ENCODE results near the gene QRSL1. TPM values are rescaled to one million over a fixed set of nuclear protein-coding genes. Genes with fewer than 3 reads are reported as not detected.

Gene QRSL1
- total and polyA plus RNA-seq, 7 donors: 14.8 to 27.2 (median 20.2) TPM

DNA sequence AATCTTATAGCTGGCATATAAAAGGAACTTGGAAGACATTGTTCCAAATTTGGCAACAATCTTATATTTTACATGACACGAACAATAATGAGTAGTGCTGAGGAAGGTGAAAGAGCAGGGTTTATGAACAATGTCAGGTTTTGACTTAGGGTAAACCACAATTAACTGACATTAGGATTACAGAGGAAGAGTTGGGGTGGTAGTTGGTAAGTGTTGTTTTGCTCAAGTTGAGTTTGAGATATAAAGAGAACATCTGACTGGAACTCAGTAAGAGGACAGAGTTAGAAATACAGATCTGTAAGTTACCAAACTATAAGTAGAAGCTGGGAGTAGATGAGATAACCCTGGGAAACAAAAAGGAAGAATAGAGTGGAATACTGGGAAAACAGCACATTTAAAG, 15.2 kb upstream of the QRSL1 start:
- intact Hi-C loops (cut with DNase I): no loop called here

DNA sequence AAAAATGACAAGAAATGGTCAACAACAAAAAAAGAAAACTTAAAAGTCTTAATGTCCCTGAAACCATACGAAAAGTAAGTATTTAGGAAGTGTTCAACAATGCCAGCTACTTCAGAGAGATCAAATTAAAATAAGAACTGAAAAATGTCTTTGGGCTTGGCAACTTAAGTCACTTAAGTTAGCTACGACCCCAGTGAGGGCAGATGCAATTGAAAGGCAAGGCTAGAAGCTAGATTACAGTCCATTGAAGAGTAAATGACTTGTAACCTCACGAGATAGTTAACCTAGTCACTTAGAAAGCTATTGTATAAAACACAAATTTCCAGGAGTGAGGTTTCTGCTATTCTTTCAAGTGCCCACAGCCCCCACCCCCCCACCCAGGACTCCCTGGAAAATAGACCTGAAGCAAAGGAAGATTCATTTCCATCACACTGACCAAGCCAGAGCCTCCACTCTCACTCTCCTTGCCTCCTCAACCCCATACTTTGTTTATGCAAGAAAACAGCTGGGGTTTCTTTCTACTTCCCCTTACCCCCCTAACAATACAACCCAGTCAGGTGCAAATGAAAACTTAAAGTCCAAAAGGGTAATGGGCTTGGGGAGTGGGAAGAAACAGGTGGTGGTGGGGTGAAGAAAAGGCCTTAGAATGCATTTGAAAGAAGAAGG, 14.7 kb upstream of the QRSL1 start:
- Histone ChIP-seq H3K4me3 (no peak overlapping the region), H3K9me3 (no peaks in the 10 kb centered on the region), H3K27ac (no peak overlapping the region), H3K27me3 (ENCODE audit: insufficient read depth in 3 of 3, low read length in 2 of 3) (no peaks in the 10 kb centered on the region), H3K36me3 (ENCODE audit: insufficient read depth in 1 of 2, low read depth in 1 of 2) (peaks cover 4 to 35% of the 10 kb centered on the region in 2 donors), H3K4me1 (peaks cover 10% of the 10 kb centered on the region)
- intact Hi-C loops (cut with DNase I): no loop called here
- DNase-seq (no peak), ATAC-seq (no peak)
- TF ChIP-seq, protein P1, sequence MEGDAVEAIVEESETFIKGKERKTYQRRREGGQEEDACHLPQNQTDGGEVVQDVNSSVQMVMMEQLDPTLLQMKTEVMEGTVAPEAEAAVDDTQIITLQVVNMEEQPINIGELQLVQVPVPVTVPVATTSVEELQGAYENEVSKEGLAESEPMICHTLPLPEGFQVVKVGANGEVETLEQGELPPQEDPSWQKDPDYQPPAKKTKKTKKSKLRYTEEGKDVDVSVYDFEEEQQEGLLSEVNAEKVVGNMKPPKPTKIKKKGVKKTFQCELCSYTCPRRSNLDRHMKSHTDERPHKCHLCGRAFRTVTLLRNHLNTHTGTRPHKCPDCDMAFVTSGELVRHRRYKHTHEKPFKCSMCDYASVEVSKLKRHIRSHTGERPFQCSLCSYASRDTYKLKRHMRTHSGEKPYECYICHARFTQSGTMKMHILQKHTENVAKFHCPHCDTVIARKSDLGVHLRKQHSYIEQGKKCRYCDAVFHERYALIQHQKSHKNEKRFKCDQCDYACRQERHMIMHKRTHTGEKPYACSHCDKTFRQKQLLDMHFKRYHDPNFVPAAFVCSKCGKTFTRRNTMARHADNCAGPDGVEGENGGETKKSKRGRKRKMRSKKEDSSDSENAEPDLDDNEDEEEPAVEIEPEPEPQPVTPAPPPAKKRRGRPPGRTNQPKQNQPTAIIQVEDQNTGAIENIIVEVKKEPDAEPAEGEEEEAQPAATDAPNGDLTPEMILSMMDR (IDR thresholded peaks at IDR 0.05): no peak
- WGBS, 3 donors: 82 to 85% (median 84%) methylated on average over 3 of the region's 3 CpGs

More for the DNA sequence above, 15.2 kb upstream of the QRSL1 start:
- no peak overlapping the region for H3K4me3 ChIP-seq
- TF ChIP-seq, protein P1 (IDR thresholded peaks at IDR 0.05): no peak
- peaks cover 10% of the 10 kb centered on the region for H3K4me1 ChIP-seq
- H3K27ac ChIP-seq: no peak overlapping the region
- ATAC-seq (no peak), DNase-seq (no peak)
- 79 to 85% (median 82%) methylated on average over 1 of the region's 1 CpG for WGBS, 3 donors
- H3K36me3 ChIP-seq (ENCODE audit: insufficient read depth in 1 of 2, low read depth in 1 of 2): peaks cover 4 to 32% of the 10 kb centered on the region in 2 donors
- H3K27me3 ChIP-seq (ENCODE audit: insufficient read depth in 3 of 3, low read length in 2 of 3): no peaks in the 10 kb centered on the region
- H3K9me3 ChIP-seq: no peaks in the 10 kb centered on the region

DNA sequence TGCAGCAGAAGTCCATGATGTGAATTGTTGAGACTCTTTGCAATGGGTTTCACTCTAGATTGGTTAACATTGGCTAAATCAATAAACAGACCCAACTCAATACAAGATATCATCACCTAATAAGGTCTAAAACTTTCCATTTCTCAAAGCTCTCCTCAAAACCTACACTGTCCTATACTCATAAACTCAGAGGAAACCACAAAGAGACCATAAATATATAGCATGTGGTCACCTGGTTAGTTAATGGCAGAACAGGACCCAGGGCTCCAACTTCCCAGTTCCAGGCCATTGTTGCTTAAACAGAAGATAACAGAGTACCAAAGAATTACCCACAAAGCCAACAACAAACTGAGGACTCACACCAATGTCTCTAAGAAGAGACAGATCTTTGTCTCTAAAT, 12.1 kb upstream of the QRSL1 start:
- Histone ChIP-seq H3K4me1 (no peaks in the 10 kb centered on the region), H3K4me3 (no peak overlapping the region), H3K36me3 (ENCODE audit: insufficient read depth in 1 of 2, low read depth in 1 of 2) (peaks cover 5 to 56% of the 10 kb centered on the region in 2 donors), H3K27ac (no peak overlapping the region), H3K27me3 (ENCODE audit: insufficient read depth in 3 of 3, low read length in 2 of 3) (no peaks in the 10 kb centered on the region), H3K9me3 (no peaks in the 10 kb centered on the region)
- ATAC-seq (no peak), DNase-seq (no peak)
- TF ChIP-seq, protein P1 (IDR thresholded peaks at IDR 0.05): no peak
- intact Hi-C loops (cut with DNase I): no loop called here

DNA sequence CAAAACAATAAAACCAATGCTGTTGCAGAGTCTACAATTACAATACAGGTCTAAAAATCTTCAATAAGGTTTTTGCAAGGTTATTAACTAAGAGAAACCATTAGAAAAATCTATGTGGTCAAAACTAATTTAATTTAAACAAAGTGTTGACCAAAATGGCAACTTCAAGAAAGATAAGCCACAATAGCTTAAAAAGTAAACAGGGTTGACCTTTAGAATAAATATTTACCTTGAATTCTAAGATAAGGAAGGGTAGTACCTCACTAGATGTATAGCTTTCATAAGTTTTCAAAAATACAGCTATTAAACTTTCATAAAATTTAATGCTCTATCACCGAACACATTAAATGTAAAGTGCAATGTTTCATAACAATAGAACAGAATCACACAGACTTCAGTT, 11.5 kb upstream of the QRSL1 start:
- no peak overlapping the region for H3K4me3 ChIP-seq
- intact Hi-C loops (cut with DNase I): no loop called here
- TF ChIP-seq, protein P1 (IDR thresholded peaks at IDR 0.05): no peak
- ATAC-seq: no peak
- WGBS, 3 donors: 89 to 100% (median 97%) methylated on average over 1 of the region's 1 CpG
- no peak overlapping the region for H3K27ac ChIP-seq
- H3K27me3 ChIP-seq (ENCODE audit: insufficient read depth in 3 of 3, low read length in 2 of 3): no peaks in the 10 kb centered on the region
- no peaks in the 10 kb centered on the region for H3K4me1 ChIP-seq
- H3K9me3 ChIP-seq: no peaks in the 10 kb centered on the region
- no peak for DNase-seq
- peaks cover 6 to 61% of the 10 kb centered on the region in 2 donors for H3K36me3 ChIP-seq (ENCODE audit: insufficient read depth in 1 of 2, low read depth in 1 of 2)

DNA sequence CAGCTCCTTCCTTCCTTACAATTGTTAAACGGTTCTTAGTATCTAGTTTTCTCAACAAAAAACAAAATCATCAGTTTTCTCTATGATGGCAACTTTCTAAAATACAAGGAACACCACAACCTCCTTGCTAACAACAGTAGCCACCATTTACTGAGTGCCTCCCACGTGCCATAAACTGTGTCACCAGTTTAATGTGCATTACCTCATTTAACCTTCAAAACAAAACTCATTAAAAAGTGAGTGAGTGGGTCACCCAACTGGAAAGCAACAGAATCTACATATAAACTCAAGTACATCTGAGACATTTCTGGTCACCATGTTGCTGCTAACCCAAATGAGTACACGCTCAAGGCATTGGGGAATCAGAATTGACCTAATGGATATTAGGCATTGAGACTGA, 11.1 kb upstream of the QRSL1 start:
- 70 to 88% (median 83%) methylated on average over 3 of the region's 3 CpGs for WGBS, 3 donors
- ATAC-seq: no peak

More for the DNA sequence above, 11.1 kb upstream of the QRSL1 start:
- no peak overlapping the region for H3K4me3 ChIP-seq
- no peaks in the 10 kb centered on the region for H3K9me3 ChIP-seq
- no peak for DNase-seq
- intact Hi-C loops (cut with DNase I): no loop called here
- H3K27ac ChIP-seq: no peak overlapping the region
- TF ChIP-seq, protein P1 (IDR thresholded peaks at IDR 0.05): no peak
- no peaks in the 10 kb centered on the region for H3K4me1 ChIP-seq
- H3K36me3 ChIP-seq (ENCODE audit: insufficient read depth in 1 of 2, low read depth in 1 of 2): peaks cover 6 to 62% of the 10 kb centered on the region in 2 donors
- no peaks in the 10 kb centered on the region for H3K27me3 ChIP-seq (ENCODE audit: insufficient read depth in 3 of 3, low read length in 2 of 3)

Measured in psoas muscle (tissue), 8 donors.